ENCODE data around the gene MAB21L4.
A peak's percentile ranks its signal among the peaks of the same experiment; 100 is the strongest.

Gene MAB21L4

DNA sequence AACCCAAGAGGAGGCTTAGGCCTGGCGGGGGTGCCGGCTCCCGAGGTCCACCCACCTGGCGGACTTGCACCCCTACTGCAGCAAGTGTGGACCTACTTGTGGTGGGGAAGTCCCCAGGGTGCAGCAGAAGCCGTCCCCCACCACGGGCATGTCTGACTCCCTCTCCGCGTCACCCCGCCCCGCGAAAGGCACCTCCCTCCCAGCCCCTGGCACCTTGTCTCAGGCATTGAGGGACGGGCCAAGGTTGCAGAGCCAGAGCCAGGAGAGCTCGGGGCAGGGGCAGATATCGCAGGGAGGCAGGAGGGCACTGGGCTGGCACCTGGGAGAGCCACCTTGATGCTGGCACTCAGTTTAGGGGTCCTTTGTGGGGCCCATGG, 29.2 kb upstream of the MAB21L4 start:
- peak in 1 of 2 donors; percentile 0 for DNase-seq

DNA sequence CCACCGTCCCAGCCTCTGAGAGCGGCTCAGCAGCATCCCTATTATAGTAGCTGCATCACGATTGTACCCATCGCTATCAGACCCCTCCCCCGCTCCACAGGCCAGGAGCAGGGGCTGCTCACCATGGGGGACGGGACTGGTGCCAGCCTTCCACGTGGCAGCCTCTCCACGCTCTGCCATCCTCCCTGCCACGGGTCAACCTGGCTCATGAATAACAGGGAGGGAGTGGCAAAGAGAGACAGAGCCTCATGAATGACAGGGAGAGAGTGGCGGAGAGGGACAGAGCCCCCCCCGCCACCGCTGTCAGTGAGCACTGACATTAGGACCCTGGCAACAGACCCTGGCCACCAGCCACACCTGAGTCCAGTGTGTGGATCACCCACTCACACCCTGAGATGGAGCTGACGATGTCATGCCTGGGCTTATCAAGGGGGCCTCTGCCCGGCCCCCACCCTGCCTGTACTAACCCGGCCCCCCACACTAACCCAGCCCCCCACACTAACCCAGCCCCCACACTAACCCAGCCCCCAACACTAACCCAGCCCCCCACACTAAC, 27.1 kb upstream of the MAB21L4 start:
- peak in 1 of 2 donors; percentile 0 for DNase-seq

DNA sequence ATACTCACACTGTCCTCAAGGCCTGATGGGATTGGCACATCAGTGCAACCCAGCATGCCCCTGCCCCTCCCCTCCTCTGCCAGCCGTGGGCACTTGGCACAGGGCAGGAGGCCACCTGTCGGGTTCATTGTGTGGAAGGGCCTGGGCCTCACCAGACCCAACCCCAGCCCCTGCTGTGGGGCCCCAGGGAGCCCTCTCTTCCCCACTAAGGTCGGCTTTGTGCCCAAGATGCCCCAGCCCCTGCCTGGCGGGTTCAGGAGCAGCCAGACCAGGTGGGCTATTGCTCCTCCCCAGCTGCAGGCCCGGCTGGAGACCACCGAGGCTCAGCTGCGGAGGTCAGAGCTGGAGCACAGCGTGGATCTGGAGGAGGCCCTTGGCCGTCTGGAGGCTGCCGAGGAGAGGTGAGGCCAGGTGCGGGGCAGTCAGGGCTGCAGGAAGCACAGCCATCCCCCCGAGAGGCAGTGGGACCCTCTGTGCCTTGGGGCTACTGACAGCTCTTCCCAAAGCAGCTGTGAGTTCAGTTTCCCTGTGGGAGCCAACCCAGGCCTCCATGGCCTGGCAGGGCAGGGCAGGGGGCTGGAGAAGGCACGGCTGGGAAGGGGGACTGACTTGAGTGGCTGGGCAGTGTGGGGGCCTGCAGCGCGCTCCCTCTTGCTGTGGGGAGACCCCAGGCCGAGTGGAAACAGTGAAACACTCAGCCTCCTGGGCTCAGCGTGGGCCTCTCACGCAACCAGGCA, 26.5 kb upstream of the MAB21L4 start:
- DNase-seq, result peak in 1 of 2 donors; percentile 0

- DNase-seq, result peak in 1 of 2 donors; percentile 0
These were observed 26.0 kb upstream of the MAB21L4 start for GRCh38 chr2:240921995-240922244.

GRCh38 chr2:240921311-240921994, 25.5 kb upstream of the MAB21L4 start:
- DNase-seq, result peak in 1 of 2 donors; percentile 0

DNA sequence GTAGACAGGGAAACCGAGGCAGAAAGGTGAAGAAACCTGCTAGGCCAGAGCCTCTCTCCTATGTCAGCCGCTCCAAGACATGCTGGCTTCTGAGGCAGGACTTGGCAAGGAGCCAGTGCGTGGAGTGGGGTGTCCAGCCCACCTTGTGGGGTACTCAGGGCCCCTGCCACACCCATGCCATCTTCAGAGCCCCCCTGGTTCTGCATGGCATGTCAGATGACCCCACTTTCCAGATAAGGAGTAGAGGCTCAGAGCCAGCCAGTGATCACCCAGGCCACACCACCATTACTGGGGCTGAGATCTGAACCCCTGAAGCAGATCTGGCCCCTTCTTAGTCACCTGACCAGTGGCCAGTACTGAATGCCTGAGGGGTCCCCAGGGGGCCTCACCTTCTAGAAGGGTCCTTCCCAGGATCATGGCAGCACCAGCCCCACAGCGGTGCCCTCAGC, 24.9 kb upstream of the MAB21L4 start:
- peak in 1 of 2 donors; percentile 0 for DNase-seq

DNA sequence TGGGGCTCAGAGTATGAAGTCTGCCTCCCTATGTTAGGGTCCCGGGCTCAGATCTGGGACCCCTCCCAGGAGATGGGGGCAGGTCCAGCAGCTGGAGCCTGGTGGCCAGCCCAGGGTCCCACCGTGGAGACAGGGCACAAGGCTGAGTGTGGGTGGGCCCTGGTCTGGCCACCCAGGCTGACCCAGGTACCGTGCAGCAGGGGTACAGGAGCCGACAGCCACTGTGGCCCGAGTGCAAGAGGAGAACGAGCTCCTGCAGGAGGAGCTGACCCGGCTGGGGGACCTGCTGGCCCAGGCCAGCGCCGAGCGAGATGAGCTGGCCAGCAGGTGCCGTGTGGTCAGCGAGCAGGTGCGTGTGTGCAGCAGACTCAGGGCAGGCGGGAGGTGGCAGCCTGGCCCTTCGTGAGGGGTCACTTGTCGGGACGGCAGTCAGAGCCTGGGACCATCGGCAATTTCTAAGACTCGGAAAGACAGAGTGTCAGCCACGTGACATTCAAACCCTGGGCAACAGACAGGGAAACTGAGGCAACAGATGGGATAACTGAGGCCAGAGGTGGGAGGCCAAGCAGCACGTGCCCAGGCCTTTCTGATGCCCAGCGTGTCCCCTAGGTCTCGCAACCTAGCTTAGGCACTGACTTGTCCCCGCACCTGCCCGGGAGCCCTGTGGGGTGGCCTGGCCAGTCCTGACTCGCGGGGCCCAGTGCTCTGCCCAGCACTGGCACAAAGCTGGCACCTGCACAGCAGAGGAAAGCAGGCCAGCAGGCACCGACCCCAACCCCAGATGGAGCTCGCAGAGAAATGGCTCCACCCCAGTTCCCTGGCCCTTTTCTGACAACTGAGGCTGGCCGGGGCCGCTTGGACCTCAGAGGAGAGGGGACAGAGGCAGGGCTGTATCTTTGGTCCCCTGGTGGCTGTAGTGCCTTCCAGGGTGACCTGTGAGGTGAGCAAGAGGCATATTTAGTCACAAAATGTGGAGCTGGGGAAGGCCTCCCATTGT, 24.1 kb upstream of the MAB21L4 start:
- no peak for DNase-seq

- DNase-seq, result no peak
These were observed 23.3 kb upstream of the MAB21L4 start for GRCh38 chr2:240919161-240919781.

GRCh38 chr2:240918258-240919091, 22.5 kb upstream of the MAB21L4 start:
- no peak for DNase-seq

DNA sequence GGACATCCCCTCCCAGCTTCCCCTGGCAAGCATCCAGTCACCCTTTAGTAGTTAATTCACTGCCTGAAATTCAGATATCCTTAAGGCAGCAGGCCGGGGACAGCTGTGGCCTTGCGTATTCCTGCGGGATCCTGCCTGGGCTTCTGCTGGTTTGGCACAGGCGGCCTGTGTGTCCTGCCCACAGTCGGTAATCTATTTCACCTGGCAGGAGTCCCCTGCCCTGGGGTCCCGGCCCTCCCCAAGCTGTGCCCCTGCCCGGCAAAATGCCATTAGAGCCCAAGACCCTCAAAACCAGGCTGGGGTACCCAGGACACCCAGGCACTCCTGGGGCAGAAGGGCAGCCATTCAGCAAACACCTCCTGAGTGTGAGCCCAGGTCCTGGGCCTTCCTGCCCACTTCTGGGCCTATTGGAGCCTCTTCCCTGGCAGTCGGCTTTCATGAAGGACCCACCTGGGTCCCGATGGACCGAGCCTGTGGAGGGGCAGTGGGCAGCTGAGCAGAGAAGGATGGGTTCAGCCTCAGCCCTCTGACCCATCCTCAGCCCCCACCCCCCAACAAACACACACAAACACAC, 21.8 kb upstream of the MAB21L4 start:
- no peak for DNase-seq

DNA sequence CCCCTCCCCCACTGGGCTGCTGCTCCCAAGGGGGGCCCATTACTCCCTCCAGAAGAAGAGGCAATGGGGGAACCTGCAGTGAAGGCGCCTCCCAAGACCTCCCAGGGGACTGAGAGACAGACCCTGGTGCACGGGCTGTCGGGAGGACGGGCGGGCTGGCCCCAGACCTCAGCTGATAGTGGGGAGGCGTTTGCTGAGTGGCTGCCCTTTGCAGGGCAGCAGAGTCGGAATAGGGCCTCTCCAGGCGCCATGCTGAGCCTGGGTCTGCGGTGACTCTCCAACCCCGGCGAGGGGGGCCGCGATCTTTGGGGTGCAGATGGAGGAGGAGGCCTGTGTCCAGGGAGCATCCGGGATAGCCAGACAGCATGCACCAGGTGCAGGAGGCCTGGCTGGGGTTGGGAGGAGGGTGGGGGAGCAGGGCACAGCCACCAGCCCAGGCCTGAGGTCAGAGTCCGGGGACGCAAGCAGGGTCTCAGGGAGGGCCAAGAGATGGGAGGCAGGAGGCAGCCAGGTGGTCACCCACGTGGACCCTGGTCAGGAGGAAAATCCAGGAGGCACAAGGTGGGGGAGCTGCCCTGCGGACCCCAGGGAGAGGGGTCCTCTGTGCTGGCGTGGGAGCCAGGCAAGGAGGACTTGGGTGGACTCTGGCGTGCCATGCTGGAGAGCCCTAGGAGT, 21.2 kb upstream of the MAB21L4 start:
- no peak for DNase-seq

GRCh38 chr2:240916571-240917008, 20.6 kb upstream of the MAB21L4 start:
- no peak for DNase-seq

- no peak for DNase-seq
These were observed 19.8 kb upstream of the MAB21L4 start for GRCh38 chr2:240915526-240916341.

- no peak for DNase-seq
These were observed 18.9 kb upstream of the MAB21L4 start for GRCh38 chr2:240914645-240915525.

- DNase-seq, result peak; percentile 31 to 68
These were observed 18.1 kb upstream of the MAB21L4 start for GRCh38 chr2:240913810-240914644.

DNA sequence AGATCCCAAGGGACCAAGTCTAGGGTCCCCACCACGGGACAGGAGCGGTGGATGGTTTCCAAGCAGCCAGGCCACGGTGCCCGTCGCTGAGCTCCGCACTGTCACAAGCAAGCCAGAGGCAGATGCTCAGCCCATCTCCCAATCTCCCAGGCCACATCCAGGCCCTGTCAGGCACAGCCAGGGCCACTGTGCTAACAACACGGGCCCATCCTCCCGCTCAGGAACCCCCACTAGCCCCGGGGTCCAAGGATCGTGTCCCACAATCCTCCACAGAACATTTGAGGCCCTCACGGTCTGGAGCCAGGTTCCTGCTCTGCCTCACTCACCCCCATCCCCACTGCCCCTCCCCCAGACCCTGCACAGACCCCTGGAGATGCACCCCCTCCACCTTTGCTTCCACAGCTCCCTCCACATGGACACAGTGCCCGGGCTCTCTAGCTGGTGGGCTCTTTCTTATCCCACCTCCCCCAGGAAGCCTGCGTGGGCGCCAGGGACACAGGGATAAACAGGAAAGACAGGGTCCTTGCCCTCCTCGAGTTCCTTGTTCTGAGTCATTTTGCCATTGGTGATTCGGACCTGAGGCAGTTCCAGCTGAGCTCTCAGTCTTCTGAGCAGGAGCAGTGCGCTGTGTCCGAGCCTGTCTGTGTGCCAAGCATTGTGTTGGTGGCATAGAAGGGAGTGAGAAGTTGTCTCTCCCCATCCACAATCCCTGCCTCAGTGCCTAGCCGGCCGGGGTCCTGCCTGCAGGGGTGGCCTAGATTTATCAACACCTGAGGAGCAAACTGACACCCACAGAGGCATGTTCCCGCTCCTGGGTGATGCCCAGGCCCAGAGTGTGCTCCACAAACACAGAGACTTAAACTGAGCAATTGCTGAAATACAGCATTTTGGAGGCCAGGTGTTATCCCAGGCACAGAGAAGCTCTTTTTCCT, 17.2 kb upstream of the MAB21L4 start:
- no peak for DNase-seq
